ENCODE data around the gene ANKH. TPM values are rescaled to one million over a fixed set of nuclear protein-coding genes. Genes with fewer than 3 reads are reported as not detected.

Gene ANKH
- polyA plus RNA-seq, 2 of the 4 experiments (the other 2 are of a cell fraction), result 11.7 to 17.3 TPM

DNA sequence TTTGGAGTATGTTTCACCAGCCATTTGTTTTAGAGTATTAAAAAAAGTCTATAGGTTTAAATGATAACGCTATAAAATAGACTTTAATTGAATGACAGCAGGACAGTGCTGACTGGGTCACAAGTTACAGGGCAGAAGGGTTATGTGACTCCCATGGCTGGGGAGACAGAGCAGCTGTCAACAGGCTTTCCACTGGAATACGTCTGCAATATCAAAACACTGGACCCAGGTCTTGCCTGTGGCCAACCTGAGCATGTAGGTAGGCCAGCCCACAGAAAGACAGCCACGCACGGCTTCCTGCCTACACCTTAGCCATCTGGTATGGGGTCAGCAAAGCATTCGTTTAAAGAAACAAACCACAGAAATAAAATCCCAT, 126.4 kb downstream of the ANKH start:
- no peak for DNase-seq (ENCODE audit: low read depth in 1 of 2, low spot score in 1 of 2)
- H3K9me3 ChIP-seq, result no peaks in the 10 kb centered on the region
- 81% methylated on average over 5 of the region's 5 CpGs for WGBS (ENCODE audit: missing lambda C conversion rate)
- no peak for FAIRE-seq
- no peak for TF ChIP-seq TP53 (CRISPR knock-in tag; IDR thresholded peaks at IDR 0.05)
- TF ChIP-seq, protein P1, sequence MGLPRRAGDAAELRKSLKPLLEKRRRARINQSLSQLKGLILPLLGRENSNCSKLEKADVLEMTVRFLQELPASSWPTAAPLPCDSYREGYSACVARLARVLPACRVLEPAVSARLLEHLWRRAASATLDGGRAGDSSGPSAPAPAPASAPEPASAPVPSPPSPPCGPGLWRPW (IDR thresholded peaks at IDR 0.05), result no peak
- TF ChIP-seq CEBPB (IDR thresholded peaks at IDR 0.05), result no peak
- TF ChIP-seq BHLHE40 (IDR thresholded peaks at IDR 0.05; ENCODE audit: low read depth, low read length), result no peak
- no peak for TF ChIP-seq KDM5A (IDR thresholded peaks at IDR 0.05)
- no peak for TF ChIP-seq CHD4 (IDR thresholded peaks at IDR 0.05; ENCODE audit: borderline replicate concordance)
- no peak for TF ChIP-seq RFX5 (IDR thresholded peaks at IDR 0.05)
- TF ChIP-seq, protein P2, sequence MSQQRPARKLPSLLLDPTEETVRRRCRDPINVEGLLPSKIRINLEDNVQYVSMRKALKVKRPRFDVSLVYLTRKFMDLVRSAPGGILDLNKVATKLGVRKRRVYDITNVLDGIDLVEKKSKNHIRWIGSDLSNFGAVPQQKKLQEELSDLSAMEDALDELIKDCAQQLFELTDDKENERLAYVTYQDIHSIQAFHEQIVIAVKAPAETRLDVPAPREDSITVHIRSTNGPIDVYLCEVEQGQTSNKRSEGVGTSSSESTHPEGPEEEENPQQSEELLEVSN (IDR thresholded peaks at IDR 0.05; ENCODE audit: borderline replicate concordance, low read depth), result no peak
- TF ChIP-seq TFCP2L1 (CRISPR knock-in tag; IDR thresholded peaks at IDR 0.05), result no peak
- TF ChIP-seq, protein P3, sequence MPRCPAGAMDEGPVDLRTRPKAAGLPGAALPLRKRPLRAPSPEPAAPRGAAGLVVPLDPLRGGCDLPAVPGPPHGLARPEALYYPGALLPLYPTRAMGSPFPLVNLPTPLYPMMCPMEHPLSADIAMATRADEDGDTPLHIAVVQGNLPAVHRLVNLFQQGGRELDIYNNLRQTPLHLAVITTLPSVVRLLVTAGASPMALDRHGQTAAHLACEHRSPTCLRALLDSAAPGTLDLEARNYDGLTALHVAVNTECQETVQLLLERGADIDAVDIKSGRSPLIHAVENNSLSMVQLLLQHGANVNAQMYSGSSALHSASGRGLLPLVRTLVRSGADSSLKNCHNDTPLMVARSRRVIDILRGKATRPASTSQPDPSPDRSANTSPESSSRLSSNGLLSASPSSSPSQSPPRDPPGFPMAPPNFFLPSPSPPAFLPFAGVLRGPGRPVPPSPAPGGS (IDR thresholded peaks at IDR 0.05), result no peak
- TF ChIP-seq ZFP36 (IDR thresholded peaks at IDR 0.05; ENCODE audit: borderline replicate concordance, partially characterized antibody), result no peak
- TF ChIP-seq, protein P4, sequence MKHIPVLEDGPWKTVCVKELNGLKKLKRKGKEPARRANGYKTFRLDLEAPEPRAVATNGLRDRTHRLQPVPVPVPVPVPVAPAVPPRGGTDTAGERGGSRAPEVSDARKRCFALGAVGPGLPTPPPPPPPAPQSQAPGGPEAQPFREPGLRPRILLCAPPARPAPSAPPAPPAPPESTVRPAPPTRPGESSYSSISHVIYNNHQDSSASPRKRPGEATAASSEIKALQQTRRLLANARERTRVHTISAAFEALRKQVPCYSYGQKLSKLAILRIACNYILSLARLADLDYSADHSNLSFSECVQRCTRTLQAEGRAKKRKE (CRISPR knock-in tag; IDR thresholded peaks at IDR 0.05; ENCODE audit: low read depth), result no peak
- TF ChIP-seq HOXB13 (CRISPR knock-in tag; IDR thresholded peaks at IDR 0.05; ENCODE audit: low read depth), result no peak
- TF ChIP-seq GATA3 (IDR thresholded peaks at IDR 0.05; ENCODE audit: borderline replicate concordance), result no peak
- no peak overlapping the region for H3K4me3 ChIP-seq
- no peak overlapping the region for H3K4me2 ChIP-seq
- H3K27ac ChIP-seq, result no peak overlapping the region
- H3K4me1 ChIP-seq, result no peaks in the 10 kb centered on the region
- POLR2A ChIA-PET, result no interaction called here
- ATAC-seq, result no peak
- CTCF ChIA-PET, result interaction anchor here (1.2 kb wide), 1 partner anchor 258 kb away, joined by 4 read pairs; no protein-coding TSS in a partner anchor

DNA sequence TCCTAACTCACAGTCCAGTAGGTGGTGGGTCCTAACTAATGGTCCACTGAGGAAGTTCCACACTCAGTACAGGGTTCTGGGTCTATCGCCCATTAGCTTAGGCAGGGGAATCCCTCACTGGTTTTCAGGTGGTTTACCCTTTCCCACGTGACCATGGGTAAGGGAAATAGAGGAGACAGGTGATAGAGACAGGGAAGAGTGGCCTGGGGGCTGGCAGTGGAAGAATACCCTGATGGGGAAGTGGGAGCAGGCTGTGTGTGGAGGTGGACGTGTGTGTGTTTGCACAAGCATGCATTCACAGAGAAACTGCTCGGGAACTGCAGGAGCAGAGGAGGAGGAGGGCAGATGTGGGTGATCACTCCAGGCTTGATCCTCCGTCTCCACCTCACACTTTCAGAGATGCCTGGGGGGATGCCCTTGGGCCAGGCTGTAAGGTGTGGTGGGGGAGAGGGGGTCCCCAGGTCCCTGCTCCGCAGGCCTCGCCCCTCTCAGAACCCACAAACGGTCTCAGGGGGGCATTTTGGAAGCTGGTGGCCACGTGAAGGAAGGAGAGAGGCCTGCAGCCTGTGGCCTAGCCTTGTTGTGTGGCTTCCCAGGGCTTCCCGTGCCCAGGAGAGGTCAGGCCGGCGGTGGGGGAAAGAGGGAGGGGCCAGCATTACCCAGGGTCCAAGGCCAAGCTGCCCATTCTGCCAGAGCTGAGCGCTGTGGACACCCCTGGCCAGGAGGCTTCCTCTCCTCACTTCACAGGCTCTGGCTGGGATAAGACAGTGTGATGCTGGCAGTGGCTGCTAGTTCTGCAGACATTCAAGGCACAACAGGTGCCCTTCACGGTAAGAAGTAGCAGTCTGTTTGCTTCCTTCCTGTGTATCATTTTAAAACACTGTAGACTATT, 127.0 kb downstream of the ANKH start:
- 84% methylated on average over 13 of the region's 14 CpGs for WGBS (ENCODE audit: missing lambda C conversion rate)
- Histone ChIP-seq H3K9me3 (no peaks in the 10 kb centered on the region), H3K4me3 (no peak overlapping the region), H3K4me2 (no peak overlapping the region), H3K4me1 (no peaks in the 10 kb centered on the region), H3K27ac (no peak overlapping the region)
- CTCF ChIA-PET, result interaction anchor here (1.2 to 4.6 kb wide), 3 partner anchors 17 to 270 kb away, joined by 4 to 21 read pairs (median 4); no protein-coding TSS in a partner anchor
- POLR2A ChIA-PET, result no interaction called here
- FAIRE-seq (no peak), DNase-seq (ENCODE audit: low read depth in 1 of 2, low spot score in 1 of 2) (no peak), ATAC-seq (no peak)
- no peak for TF ChIP-seq JUN (IDR thresholded peaks at IDR 0.05)
- no peak for TF ChIP-seq ZSCAN20 (CRISPR knock-in tag; IDR thresholded peaks at IDR 0.05)
- TF ChIP-seq HDAC2 (IDR thresholded peaks at IDR 0.05), result no peak
- no peak for TF ChIP-seq RNF2 (IDR thresholded peaks at IDR 0.05; ENCODE audit: borderline replicate concordance, low read depth)
- no peak for TF ChIP-seq CHD4 (IDR thresholded peaks at IDR 0.05; ENCODE audit: borderline replicate concordance)
- no peak for TF ChIP-seq RARB (CRISPR knock-in tag; IDR thresholded peaks at IDR 0.05)
- TF ChIP-seq, protein P3 (IDR thresholded peaks at IDR 0.05), result no peak
- TF ChIP-seq PHF8 (IDR thresholded peaks at IDR 0.05; ENCODE audit: borderline replicate concordance, low read depth), result no peak
- TF ChIP-seq, protein P5, sequence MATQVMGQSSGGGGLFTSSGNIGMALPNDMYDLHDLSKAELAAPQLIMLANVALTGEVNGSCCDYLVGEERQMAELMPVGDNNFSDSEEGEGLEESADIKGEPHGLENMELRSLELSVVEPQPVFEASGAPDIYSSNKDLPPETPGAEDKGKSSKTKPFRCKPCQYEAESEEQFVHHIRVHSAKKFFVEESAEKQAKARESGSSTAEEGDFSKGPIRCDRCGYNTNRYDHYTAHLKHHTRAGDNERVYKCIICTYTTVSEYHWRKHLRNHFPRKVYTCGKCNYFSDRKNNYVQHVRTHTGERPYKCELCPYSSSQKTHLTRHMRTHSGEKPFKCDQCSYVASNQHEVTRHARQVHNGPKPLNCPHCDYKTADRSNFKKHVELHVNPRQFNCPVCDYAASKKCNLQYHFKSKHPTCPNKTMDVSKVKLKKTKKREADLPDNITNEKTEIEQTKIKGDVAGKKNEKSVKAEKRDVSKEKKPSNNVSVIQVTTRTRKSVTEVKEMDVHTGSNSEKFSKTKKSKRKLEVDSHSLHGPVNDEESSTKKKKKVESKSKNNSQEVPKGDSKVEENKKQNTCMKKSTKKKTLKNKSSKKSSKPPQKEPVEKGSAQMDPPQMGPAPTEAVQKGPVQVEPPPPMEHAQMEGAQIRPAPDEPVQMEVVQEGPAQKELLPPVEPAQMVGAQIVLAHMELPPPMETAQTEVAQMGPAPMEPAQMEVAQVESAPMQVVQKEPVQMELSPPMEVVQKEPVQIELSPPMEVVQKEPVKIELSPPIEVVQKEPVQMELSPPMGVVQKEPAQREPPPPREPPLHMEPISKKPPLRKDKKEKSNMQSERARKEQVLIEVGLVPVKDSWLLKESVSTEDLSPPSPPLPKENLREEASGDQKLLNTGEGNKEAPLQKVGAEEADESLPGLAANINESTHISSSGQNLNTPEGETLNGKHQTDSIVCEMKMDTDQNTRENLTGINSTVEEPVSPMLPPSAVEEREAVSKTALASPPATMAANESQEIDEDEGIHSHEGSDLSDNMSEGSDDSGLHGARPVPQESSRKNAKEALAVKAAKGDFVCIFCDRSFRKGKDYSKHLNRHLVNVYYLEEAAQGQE (IDR thresholded peaks at IDR 0.05), result no peak
- TF ChIP-seq, protein P6, sequence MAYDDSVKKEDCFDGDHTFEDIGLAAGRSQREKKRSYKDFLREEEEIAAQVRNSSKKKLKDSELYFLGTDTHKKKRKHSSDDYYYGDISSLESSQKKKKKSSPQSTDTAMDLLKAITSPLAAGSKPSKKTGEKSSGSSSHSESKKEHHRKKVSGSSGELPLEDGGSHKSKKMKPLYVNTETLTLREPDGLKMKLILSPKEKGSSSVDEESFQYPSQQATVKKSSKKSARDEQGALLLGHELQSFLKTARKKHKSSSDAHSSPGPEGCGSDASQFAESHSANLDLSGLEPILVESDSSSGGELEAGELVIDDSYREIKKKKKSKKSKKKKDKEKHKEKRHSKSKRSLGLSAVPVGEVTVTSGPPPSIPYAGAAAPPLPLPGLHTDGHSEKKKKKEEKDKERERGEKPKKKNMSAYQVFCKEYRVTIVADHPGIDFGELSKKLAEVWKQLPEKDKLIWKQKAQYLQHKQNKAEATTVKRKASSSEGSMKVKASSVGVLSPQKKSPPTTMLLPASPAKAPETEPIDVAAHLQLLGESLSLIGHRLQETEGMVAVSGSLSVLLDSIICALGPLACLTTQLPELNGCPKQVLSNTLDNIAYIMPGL (CRISPR knock-in tag; IDR thresholded peaks at IDR 0.05; ENCODE audit: borderline replicate concordance), result no peak
- TF ChIP-seq SMC3 (IDR thresholded peaks at IDR 0.05), result no peak
- TF ChIP-seq RFX5 (IDR thresholded peaks at IDR 0.05), result no peak
- TF ChIP-seq, protein P1 (IDR thresholded peaks at IDR 0.05), result no peak
- no peak for TF ChIP-seq ESRRA (IDR thresholded peaks at IDR 0.05; ENCODE audit: borderline replicate concordance, low read length)
- TF ChIP-seq EHF (CRISPR knock-in tag; IDR thresholded peaks at IDR 0.05), result no peak
- TF ChIP-seq GATA3 (IDR thresholded peaks at IDR 0.05; ENCODE audit: borderline replicate concordance), result no peak
